Measurements from ENCODE around the gene ONECUT3.

The ONECUT3 gene

DNA sequence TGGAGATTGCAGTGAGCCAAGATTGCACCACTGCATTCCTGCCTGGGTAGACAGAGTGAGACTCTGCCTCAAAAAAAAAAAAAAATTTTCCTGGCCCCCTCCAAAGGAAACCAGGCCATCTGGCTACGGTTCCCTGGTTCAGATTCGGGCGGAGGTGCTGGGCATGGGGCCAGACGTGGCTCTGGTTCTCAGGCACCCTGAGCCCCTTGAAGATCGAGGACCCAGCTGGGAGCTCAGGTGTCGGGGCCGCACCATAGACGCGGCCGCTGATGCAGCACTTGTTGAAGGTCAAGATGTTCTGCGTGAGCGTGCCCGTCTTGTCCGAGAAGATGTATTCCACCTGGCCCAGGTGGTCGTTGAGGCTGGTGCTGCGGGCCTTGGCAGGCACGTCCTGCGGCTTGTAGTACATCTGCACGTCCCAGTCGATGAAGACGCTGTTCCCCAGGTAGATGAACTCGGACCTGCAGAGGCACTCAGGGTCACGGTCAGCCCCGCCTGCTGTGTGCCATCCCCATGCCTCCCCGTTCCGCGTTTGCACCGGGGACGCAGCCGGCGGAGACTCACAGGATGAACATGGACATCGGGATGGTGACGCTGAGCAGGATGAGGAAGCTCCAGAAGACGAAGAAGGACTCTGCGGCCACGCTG lies 46.5 kb downstream of the ONECUT3 start:
- DNase-seq, result no peak

DNA sequence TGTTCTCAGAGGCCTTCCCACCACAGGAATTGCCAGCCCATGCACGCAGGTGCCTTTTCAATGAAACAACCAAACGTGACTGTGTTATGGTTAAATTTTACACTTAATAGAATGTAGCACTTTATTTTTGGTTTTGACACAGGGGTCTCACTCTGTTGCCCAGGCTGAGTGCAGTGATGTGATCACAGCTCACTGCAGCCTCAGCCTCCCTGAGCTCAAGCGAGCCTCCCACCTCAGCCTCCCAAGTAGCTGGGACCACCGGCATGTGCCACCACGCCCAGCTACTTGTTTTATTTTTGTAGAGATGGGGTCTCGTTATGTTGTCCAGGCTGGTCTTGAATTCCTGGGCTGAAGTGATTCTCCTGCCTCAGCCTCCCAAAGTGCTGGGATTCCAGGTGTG lies 51.6 kb downstream of the ONECUT3 start:
- DNase-seq, result no peak

- DNase-seq, result no peak
Measured at GRCh38 chr19:1805401-1806183, 52.3 kb downstream of the ONECUT3 start.

- DNase-seq, result no peak
Measured at GRCh38 chr19:1806184-1807029, 53.1 kb downstream of the ONECUT3 start.

GRCh38 chr19:1807030-1807694 lies 53.9 kb downstream of the ONECUT3 start:
- DNase-seq, result no peak

GRCh38 chr19:1807695-1808394 lies 54.5 kb downstream of the ONECUT3 start:
- no peak for DNase-seq

- no peak for DNase-seq
Measured at GRCh38 chr19:1808395-1808731, 55.1 kb downstream of the ONECUT3 start.

- no peak for DNase-seq
Measured at GRCh38 chr19:1809678-1810077, 56.4 kb downstream of the ONECUT3 start.

DNA sequence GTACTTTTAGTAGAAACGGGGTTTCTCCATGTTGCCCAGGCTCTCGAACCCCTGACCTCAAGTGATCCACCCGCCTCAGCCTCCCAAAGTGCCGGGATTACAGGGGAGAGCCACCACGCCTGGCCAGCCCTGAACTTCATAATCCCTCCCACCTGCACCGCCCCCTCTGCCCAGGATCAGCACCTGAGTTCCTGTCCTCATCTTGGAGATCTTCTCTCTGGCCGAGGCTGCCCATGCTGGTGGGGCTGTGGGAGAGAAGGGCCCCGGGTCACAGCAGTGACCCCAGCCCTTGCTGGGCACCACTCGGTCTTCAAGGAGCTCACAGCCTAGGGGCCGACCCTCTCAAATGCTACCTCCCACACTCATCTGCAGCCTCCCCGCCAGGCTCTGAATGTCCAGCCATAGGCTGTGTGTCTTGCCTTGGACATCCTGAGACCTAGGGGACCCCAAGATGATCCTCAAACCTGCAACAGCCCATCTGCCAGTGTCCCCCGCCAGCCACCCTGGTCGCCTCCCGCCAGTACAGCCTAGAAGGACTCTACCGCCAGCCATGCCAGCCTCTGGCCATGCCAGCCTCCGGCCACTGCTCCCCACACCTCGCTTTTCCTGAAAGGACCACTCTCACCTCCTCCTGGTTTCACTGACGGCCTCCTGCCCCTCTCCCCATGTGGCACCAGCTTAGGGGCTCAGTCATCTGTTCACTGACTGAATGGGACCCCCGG lies 57.3 kb downstream of the ONECUT3 start:
- DNase-seq, result no peak

GRCh38 chr19:1811472-1811894 lies 58.2 kb downstream of the ONECUT3 start:
- no peak for DNase-seq

GRCh38 chr19:1811942-1812425 lies 58.7 kb downstream of the ONECUT3 start, which contains the start of gene ATP8B3:
ATP8B3 (minus strand) TSS chr19:1812276; CDS start chr19:1811736, 540 bp downstream.
- no peak for DNase-seq

- DNase-seq, result peak; percentile 51 to 52
Measured at GRCh38 chr19:1812426-1813191, 59.3 kb downstream of the ONECUT3 start.

GRCh38 chr19:1813192-1814182 lies 60.2 kb downstream of the ONECUT3 start:
- no peak for DNase-seq

GRCh38 chr19:1814391-1814790 lies 61.1 kb downstream of the ONECUT3 start:
- no peak for DNase-seq

GRCh38 chr19:1814833-1815604 lies 61.7 kb downstream of the ONECUT3 start:
- no peak for DNase-seq

DNA sequence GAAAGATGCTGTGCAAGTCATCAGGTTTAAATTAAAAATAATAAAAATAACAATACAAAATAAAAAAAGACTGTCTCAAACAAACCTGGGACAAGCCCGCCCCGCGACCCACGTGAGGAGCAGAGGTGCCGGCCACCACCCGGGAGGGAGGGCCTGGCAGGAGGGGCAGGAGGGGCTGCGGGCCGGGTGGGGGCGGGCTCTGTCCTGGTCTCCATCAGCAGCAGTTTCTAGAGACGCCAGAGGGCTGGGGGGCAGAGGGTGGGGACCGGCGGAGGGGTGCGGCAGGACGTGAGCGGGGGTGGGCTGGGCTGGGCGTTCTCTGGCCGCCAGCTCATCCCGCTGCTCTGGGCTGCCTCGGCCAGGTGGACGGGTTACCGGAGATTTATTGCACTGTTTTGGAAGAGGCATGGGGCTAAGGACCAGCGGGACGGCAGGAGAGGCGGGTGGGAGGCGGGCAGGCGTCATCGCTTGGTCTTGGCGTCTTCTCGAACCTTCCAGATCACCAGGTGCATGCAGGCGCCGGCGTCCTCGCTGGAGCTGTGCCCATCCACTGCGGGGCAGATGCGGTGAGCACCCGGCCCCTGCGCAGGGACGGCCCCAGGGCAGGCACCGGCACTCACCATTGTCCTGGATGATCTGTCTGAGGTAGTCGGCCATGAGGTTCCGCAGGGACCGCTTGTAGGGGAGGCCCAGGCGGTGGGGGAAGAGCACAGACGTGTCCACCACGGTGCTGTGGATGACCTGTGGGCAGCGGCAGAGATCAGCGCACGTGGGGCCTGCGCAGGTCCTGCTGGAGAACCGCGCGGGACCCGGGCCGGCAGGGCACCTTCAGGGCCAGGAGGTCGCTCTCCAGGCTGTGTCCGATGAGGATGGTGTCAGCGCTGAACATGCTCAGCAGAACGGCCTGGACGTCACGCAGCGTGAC lies 62.6 kb downstream of the ONECUT3 start:
- no peak for DNase-seq

DNA sequence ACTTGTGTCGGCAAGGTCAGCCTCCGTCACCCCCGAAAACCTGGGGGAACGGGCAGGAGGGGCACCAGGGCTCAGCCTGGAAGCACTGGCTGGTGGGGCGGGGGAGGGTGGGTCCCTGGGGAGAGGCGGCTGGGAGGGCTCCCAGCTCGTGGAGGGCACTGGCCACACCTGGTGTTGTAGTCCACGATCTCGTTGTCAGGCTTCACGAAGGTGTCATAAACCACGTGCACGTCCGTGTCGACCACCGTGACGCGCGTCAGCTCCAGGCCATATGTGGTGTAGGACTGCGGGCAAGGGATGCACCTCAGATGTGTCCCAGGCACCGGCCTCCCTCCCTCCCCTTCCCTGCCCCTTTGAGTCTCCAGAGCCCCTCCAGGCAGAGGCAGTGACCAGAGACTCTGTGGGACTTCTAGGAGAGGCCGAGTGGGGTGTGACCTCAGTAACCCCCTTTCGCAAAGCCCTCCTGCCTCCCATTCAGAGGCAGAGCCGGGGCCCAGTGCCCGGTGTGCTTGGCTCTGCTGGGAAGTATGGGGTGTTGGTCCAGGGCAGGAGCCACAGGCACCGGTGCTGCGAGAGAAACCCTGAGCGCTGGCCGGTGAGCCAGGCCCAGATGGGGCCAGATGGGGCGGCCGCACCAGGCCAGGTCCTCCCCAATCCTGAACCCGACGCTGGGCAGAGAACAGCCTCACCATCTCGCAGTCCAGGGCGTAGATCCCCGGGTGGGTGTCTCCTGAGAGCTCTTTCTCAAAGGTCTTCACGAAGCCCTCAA lies 63.4 kb downstream of the ONECUT3 start:
- DNase-seq, result no peak
